Aorta (tissue), 5 donors: ENCODE results near the gene RNU1-1. TPM values are rescaled to one million over a fixed set of nuclear protein-coding genes. Genes with fewer than 3 reads are reported as not detected.
"Not testable (repeated sequence)": the region's sequence is repeated elsewhere in the genome, so short reads cannot be mapped to it uniquely, and the experiment has no call there.

Experiments
- ATAC-seq: fragments of 200-7000 bp; cut with Tn5 transposase; one replicate; pipeline ENCODE4 v1.9.1; 2022; ENCODE audit warnings: moderate library complexity; ENCODE audit not compliant: low FRiP score
- DNase-seq, 2 donors: peaks; one replicate each; pipeline ENCODE4 v3.0.0-alpha.2; 2020
- H3K27ac ChIP-seq, 2 donors: one replicate each; pipeline ENCODE4 v1.5.1; 2013; ENCODE audit warnings: low read length in 2 of 2, mild to moderate bottlenecking in 2 of 2, moderate library complexity in 2 of 2, control low read depth in 1 of 2, inconsistent platforms in 1 of 2, low read depth in 1 of 2
- H3K27me3 ChIP-seq, 2 donors: one replicate each; pipeline ENCODE4 v1.6.1; 2013; ENCODE audit warnings: control low read depth in 1 of 2, low read length in 1 of 2, mild to moderate bottlenecking in 1 of 2, moderate library complexity in 1 of 2; ENCODE audit not compliant: insufficient read depth in 2 of 2, control insufficient read depth in 1 of 2
- H3K36me3 ChIP-seq, 2 donors: one replicate each; pipeline ENCODE4 v1.6.1; 2013; ENCODE audit warnings: control low read depth in 1 of 2, low read length in 1 of 2, mild to moderate bottlenecking in 1 of 2; ENCODE audit not compliant: insufficient read depth in 2 of 2, control insufficient read depth in 1 of 2
- H3K4me1 ChIP-seq, 2 donors: one replicate each; pipeline ENCODE4 v1.6.1; 2013; ENCODE audit warnings: low read length in 2 of 2, control low read depth in 1 of 2, mild to moderate bottlenecking in 1 of 2, moderate library complexity in 1 of 2; ENCODE audit not compliant: insufficient read depth in 2 of 2, control insufficient read depth in 1 of 2
- H3K4me3 ChIP-seq, 2 donors: one replicate each; pipeline ENCODE4 v1.5.1; 2013; ENCODE audit warnings: low read length in 2 of 2, control low read depth in 1 of 2, mild to moderate bottlenecking in 1 of 2
- H3K9me3 ChIP-seq: one replicate; pipeline ENCODE4 v1.6.1; 2013; ENCODE audit warnings: mild to moderate bottlenecking, low read length; ENCODE audit not compliant: control insufficient read depth
- WGBS, 2 donors: extraction: QIAGEN DNeasy Blood & Tissue Kit; methylation state at CpG; one replicate each; pipeline ENCODE4 v1.1.7; 2013; 5-methylcytosine and 5-hydroxymethylcytosine counted together
- intact Hi-C, 2 donors: fragments of 100-400 bp; cut with DNase I; formaldehyde crosslinking; loops; one replicate each; pipeline versions ENCODE4 v1.14.2 to v1.15.0; 2022
- polyA plus RNA-seq, 2 donors: library from polyadenylated mRNA; stranded (reverse); fragments of 200-250 nt; gene quantifications; one replicate each; pipeline ENCODE4 v1.2.3, GENCODE V29; 2013
- total RNA-seq, 2 donors: library from RNA; stranded (reverse); fragmentation: NEBNext Ultra II Directional; extraction: Animal tissue kit (Norgen Biotek cat#: 25700); gene quantifications; one replicate each; pipeline ENCODE4 v1.2.1, GENCODE V29; 2021
- donor health status: healthy with polysubstance abuse.
- donor health status: Bipolar disorder and iron deficiency.
- donor health status: DM: no; HTN: no; CAD: no.
- donor health status: DM: no; HTN: no; CAD: no.
- donor health status: DM: yes; HTN: yes; CAD: no.

The RNU1-1 gene
- total and polyA plus RNA-seq, 4 donors: 7,231 to 8,154 TPM; not detected in 2

DNA sequence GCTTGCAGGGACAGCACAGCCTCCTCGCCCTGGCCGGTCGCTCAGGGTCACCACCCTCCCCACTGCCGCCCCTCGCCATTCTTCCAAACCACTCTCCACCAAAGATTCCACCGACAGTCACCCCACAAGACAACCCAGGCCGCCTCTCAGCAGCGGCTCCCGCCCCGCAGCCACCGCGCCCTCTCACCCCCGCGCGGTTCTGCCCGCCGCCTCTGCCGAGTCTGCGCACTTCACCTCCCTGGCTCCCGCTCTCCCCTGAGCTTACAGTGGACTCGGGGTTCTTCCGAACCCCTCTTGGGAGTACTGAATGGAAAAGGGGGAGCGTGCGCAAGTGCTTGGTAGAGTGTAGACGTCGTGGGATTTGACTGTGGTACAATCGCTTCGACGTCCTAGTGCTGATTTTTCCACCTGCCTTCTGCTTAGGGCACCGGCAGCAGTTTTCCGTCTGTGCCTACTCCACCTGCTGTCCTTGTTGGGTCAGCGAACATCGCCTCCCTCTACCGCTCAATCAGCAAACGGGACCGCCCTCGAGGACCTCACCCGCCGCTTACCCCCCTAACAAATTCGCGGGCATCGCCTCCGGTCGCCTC, 20.2 kb upstream of the RNU1-1 start:
- H3K4me3 ChIP-seq, H3K9me3 ChIP-seq, H3K4me1 ChIP-seq, ATAC-seq, intact Hi-C loops, H3K27ac ChIP-seq, H3K27me3 ChIP-seq, H3K36me3 ChIP-seq, DNase-seq: not testable (repeated sequence)
- WGBS, 2 donors: 6 to 9% methylated on average over 30 to 44 of the region's 44 CpGs

DNA sequence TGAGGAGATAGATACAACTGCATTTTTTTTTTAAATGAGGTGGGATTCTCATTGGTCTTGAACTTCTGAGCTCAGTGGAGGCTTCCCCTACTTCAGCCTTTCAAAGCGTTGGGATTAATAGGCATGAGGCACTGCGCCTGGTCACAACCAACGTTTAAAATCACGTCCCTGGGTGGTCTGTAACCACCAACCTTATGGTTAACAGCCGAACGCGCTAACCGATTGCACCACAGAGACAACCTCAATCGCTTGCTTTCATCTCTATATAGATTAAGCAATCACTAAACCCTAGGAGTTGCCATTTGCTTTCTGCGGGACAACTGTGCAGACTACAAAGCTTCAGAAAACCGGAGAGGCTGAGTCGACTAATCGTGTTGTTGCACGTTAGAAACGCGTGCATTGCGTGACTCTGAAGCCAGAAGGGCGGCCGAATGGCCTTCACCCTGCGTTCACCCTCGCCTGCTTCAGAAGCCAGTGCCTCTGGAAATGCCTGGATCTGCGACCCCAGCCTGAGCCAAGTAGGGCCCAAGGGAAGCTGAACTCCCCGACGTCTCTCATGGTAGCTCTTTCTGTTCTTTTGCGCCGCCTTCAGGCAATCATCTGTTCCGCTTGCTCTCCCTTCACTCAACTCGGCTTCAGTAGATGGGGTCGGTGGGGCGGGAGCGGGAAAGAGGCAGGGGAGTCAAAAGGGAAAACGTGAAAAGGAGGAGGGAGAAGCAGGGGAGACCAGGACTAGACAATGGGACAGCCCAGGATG, 18.3 kb upstream of the RNU1-1 start:
- H3K27me3 ChIP-seq, ATAC-seq, H3K27ac ChIP-seq, H3K4me3 ChIP-seq, H3K36me3 ChIP-seq, H3K9me3 ChIP-seq, H3K4me1 ChIP-seq, DNase-seq, intact Hi-C loops: not testable (repeated sequence)
- WGBS, 2 donors: 25 to 31% methylated on average over 20 to 29 of the region's 32 CpGs

DNA sequence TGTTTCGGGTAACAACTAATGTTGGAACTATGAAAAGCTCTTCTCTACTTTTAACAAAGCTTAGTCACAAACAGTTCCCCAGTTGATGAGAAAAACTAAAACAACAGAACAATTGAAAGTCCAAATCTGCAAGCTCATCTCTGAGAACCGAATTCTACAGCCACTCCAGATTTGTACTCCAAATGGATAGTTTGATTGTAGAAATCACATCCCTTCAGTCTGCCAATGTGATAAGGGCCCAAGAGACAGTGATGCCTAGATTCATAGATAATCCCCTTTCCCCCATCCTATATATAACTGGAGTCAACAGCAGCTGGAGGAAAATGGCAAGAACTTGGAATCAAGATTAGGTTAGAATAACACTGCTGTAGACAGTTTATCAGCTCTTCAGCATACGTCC, 14.3 kb upstream of the RNU1-1 start:
- H3K4me1 ChIP-seq, intact Hi-C loops: not testable (repeated sequence)
- 73 to 84% methylated on average over 3 of the region's 3 CpGs for WGBS, 2 donors

DNA sequence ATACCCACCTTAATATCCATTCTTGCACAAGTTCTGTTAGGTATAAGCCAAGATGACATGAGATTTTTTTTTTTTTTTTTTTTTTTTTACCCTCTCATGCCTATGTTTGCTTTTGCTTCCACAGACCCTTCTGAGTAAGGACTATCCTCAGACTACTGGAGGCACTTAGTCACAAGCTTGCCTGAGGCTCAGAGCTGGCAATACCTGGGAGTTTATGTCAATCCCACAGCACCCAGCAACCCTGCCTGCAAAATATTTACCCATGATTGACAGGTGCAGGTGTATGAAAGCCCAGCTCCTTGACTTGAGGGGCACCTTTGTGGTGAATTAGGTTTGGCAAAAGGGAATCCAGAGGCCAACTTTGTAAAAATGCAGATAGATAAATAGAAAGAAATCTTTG, 11.7 kb upstream of the RNU1-1 start:
- H3K27me3 ChIP-seq, H3K4me1 ChIP-seq, ATAC-seq, H3K9me3 ChIP-seq, intact Hi-C loops, H3K27ac ChIP-seq, H3K36me3 ChIP-seq, DNase-seq, H3K4me3 ChIP-seq: not testable (repeated sequence)

More for the DNA sequence above, 14.3 kb upstream of the RNU1-1 start:
- H3K36me3 ChIP-seq, H3K9me3 ChIP-seq, H3K4me3 ChIP-seq, DNase-seq, ATAC-seq, H3K27ac ChIP-seq, H3K27me3 ChIP-seq: not testable (repeated sequence)

DNA sequence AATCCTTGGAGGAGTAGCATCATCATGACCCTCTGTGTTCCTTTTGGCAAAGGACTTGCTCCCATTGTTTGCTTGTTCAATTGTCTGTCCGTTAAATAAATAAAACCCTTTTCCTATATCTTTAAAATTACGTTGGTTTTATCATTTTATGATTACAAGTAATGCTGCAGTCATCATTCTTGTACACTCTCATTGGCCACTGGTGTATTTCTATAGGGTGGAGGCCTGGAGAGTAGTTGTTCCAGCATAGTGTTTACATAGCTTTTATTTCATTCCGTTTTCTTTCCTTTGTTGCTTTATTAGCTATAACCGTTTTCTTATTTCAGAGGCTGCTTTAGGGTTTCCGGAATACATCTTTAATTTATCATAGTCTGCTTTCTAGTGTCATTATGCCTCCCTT, 7.6 kb upstream of the RNU1-1 start:
- H3K27ac ChIP-seq, DNase-seq, H3K36me3 ChIP-seq, ATAC-seq, H3K27me3 ChIP-seq, H3K4me3 ChIP-seq, H3K4me1 ChIP-seq, H3K9me3 ChIP-seq, intact Hi-C loops: not testable (repeated sequence)
- WGBS, 2 donors: 83 to 87% methylated on average over 5 of the region's 5 CpGs

DNA sequence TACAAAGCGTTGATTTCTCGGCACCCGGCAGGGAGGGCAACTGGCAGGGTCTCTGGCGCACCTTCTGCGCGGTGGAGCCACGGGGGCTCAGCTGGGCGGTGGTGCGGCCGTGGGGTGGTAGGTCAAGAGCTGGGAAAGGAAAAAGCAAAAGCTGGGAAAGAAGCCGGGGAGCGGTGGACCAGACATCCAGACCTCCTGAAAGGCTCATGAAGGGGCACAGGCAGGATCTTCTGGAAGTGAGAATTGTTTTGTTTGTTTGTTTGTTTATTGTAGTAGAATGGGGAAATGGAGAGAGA, 7.2 kb upstream of the RNU1-1 start:
- Histone ChIP-seq H3K4me3 (no peak overlapping the region), H3K36me3 (no peaks in the 10 kb centered on the region), H3K27ac (no peak overlapping the region), H3K9me3 (no peaks in the 10 kb centered on the region), H3K27me3 (peaks cover 0 to 2% of the 10 kb centered on the region in 2 donors), H3K4me1 (no peaks in the 10 kb centered on the region)
- ATAC-seq: no peak
- intact Hi-C loops: no loop called here
- 39 to 52% methylated on average over 12 of the region's 12 CpGs for WGBS, 2 donors
- DNase-seq: no peak

DNA sequence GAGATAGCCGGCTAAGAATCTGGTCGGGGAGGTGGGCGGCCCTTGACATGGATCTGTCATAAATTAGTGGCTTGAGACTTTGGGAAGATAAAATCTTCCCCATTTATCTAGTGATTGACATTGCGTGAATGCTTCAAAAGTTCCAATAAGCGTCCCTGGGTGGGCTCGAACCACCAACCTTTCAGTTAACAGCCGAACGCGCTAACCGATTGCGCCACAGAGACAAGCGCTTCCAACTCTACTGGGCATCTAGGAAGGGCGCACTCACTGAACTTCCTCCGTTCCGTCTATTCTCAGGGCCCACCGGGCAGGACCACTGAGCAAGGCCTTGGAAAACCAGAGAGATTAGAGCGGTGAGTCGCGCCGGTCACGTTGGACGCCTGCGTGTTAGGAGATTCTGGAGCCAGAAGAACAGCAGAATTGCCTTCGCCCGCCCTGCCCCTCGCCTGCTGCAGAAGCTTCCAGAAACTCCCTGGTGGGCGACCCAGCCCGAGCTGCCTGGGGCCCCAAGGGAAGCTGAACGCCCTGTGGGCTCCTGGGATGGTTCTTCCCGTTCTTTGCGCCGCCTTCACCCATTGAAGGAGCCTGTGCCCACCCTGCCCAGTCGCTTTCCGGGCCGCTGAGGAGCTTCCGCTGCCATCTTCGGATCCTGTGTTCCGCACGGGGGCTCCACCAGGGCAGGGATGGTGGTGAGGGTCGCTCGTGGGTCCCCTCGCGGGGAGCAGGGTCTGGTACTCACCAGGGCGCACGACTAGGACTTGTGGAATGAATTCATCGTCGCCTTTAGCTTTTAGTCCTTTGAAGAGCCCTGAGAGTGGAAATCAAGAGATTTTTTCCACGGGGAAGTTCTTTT, 6.6 kb upstream of the RNU1-1 start:
- H3K27me3 ChIP-seq: not testable (repeated sequence)

DNA sequence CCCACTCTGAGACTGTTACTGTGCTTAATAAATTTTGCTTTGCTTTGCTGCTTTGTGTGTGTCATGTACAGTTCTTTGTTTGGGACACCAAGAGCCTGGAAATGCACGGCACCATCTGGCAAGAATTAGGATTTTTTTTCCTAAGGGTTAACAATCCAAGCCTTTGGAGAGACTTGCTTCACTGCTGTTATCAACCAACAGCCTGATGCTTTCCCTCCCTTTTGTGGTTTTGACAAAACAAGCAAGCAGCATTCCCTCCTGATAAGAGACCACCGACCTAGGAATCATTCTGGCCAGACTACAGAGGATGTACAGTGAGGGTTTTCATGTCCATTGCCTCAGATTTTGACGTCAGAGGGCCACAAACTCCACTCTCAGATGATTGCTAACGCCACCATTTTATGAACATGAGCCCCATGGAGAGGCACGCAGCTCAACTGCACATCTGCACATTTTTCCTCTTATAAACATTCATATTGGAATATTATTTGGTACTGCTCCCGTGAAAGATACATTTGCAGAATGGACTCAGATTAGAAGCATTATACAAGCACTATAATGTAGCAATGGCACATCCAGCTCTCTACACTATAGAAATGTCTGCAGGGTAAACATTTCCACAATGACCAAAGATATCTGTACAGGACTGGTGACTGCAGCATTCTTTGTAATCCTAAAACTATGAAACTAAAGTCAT, 5.3 kb upstream of the RNU1-1 start:
- H3K27ac ChIP-seq, H3K9me3 ChIP-seq, H3K27me3 ChIP-seq, DNase-seq, H3K4me1 ChIP-seq, intact Hi-C loops, ATAC-seq, H3K36me3 ChIP-seq, H3K4me3 ChIP-seq: not testable (repeated sequence)
- 59 to 67% methylated on average over 5 to 6 of the region's 6 CpGs for WGBS, 2 donors

More for the DNA sequence above, 6.6 kb upstream of the RNU1-1 start:
- 14 to 19% methylated on average over 48 of the region's 48 CpGs for WGBS, 2 donors
- H3K4me3 ChIP-seq, H3K36me3 ChIP-seq, H3K9me3 ChIP-seq, ATAC-seq, DNase-seq, H3K27ac ChIP-seq, intact Hi-C loops, H3K4me1 ChIP-seq: not testable (repeated sequence)
